ENCODE results near the gene PCDH9. TPM values are rescaled to one million over a fixed set of nuclear protein-coding genes. Genes with fewer than 3 reads are reported as not detected.

PCDH9 gene
- total RNA-seq, 6 experiments from 2014 or later, result 1.6 to 3.9 (median 3.1) TPM

DNA sequence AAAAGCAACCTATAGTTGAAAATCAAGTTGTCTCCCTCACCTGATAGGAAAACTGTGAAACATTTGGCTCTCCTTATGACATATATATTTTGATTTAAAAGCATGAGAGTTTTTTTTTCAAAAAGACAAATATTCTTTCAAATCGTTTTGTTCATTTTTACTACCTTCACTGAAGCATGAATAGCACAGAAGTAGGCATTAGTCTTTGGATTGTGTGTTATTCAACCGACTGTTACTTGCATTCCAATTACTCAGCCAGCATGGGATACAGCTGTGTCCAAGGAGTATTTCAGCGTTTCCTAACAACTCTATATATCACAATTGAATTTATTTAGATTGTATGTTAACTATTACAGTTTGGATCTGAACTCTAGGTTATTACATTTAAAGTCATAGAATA is 135.2 kb downstream of the PCDH9 start:
- H3K27me3 ChIP-seq, result no peaks in the 10 kb centered on the region
- no peaks in the 10 kb centered on the region for H3K4me1 ChIP-seq
- H3K9me3 ChIP-seq, result no peaks in the 10 kb centered on the region
- ATAC-seq (no peak), DNase-seq (no peak)
- H3K4me3 ChIP-seq, result no peak overlapping the region
- H3K36me3 ChIP-seq, result no peaks in the 10 kb centered on the region
- TF ChIP-seq POLR2A (IDR thresholded peaks at IDR 0.05), result no peak
- TF ChIP-seq, protein P1, sequence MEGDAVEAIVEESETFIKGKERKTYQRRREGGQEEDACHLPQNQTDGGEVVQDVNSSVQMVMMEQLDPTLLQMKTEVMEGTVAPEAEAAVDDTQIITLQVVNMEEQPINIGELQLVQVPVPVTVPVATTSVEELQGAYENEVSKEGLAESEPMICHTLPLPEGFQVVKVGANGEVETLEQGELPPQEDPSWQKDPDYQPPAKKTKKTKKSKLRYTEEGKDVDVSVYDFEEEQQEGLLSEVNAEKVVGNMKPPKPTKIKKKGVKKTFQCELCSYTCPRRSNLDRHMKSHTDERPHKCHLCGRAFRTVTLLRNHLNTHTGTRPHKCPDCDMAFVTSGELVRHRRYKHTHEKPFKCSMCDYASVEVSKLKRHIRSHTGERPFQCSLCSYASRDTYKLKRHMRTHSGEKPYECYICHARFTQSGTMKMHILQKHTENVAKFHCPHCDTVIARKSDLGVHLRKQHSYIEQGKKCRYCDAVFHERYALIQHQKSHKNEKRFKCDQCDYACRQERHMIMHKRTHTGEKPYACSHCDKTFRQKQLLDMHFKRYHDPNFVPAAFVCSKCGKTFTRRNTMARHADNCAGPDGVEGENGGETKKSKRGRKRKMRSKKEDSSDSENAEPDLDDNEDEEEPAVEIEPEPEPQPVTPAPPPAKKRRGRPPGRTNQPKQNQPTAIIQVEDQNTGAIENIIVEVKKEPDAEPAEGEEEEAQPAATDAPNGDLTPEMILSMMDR (IDR thresholded peaks at IDR 0.05), result no peak
- intact Hi-C loops (cut with DNase I), result no loop called here
- H3K27ac ChIP-seq, result no peak overlapping the region
- 73% methylated on average over 3 of the region's 3 CpGs for WGBS (ENCODE audit: insufficient coverage, low coverage, low lambda C conversion rate, missing lambda C conversion rate)

DNA sequence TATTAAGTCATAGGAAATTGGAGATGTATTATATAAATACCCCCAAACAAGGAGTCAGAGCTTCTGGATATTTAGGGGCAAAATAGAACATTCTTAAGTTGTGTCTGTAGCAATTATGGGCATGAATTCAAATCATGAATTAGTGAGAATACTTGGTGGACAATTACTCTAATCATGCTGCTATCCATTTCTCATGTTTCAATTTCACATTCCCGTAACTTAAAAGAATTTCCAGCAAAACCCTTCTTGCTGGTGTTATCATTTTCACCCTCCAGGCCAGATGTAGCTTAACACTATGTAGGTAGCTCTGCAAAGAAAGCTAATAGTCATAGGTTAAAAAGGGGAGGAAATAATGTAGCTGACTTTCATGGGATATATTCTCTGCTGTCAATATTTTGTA is 136.1 kb downstream of the PCDH9 start:
- TF ChIP-seq POLR2A (IDR thresholded peaks at IDR 0.05), result no peak
- TF ChIP-seq, protein P1 (IDR thresholded peaks at IDR 0.05), result no peak
- Histone ChIP-seq H3K4me3 (no peak overlapping the region), H3K36me3 (no peaks in the 10 kb centered on the region), H3K9me3 (no peaks in the 10 kb centered on the region), H3K4me1 (no peaks in the 10 kb centered on the region), H3K27me3 (no peaks in the 10 kb centered on the region), H3K27ac (no peak overlapping the region)
- intact Hi-C loops (cut with DNase I), result no loop called here
- WGBS (ENCODE audit: insufficient coverage, low coverage, low lambda C conversion rate, missing lambda C conversion rate), result 80% methylated on average over 1 of the region's 1 CpG
- DNase-seq (no peak), ATAC-seq (no peak)

DNA sequence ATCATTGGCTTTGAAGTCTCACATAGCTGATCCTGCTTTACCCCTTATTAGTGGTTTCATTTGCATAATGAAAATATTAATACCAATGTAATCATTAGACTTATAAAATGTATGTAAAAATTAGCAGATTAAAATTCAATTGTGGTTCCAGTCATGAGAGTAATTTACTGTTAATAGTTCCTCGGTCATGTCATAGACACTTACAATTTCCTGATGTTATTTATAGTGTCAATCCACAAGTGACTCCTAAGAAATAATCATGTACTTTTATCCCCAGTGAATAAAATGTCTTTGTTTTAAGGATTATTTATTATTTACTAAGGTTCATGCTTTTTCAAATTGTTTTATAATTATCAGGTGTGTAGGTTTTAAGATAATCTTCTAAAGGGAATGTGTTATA is 138.5 kb downstream of the PCDH9 start:
- no peak overlapping the region for H3K27ac ChIP-seq
- no peak overlapping the region for H3K4me3 ChIP-seq
- no peak for TF ChIP-seq POLR2A (IDR thresholded peaks at IDR 0.05)
- TF ChIP-seq, protein P1 (IDR thresholded peaks at IDR 0.05), result no peak
- H3K4me1 ChIP-seq, result no peaks in the 10 kb centered on the region
- H3K9me3 ChIP-seq, result no peaks in the 10 kb centered on the region
- no peaks in the 10 kb centered on the region for H3K36me3 ChIP-seq
- ATAC-seq (no peak), DNase-seq (no peak)
- WGBS (ENCODE audit: insufficient coverage, low coverage, low lambda C conversion rate, missing lambda C conversion rate), result 67% methylated on average over 1 of the region's 1 CpG
- H3K27me3 ChIP-seq, result no peaks in the 10 kb centered on the region
- intact Hi-C loops (cut with DNase I), result no loop called here

- Histone ChIP-seq H3K4me1 (no peaks in the 10 kb centered on the region), H3K4me3 (no peak overlapping the region), H3K9me3 (no peaks in the 10 kb centered on the region), H3K27me3 (no peaks in the 10 kb centered on the region), H3K36me3 (no peaks in the 10 kb centered on the region), H3K27ac (no peak overlapping the region)
- TF ChIP-seq, protein P1 (IDR thresholded peaks at IDR 0.05), result no peak
- no peak for TF ChIP-seq POLR2A (IDR thresholded peaks at IDR 0.05)
- WGBS (ENCODE audit: insufficient coverage, low coverage, low lambda C conversion rate, missing lambda C conversion rate), result 70% methylated on average over 2 of the region's 2 CpGs
- DNase-seq (no peak), ATAC-seq (no peak)
- intact Hi-C loops (cut with DNase I), result no loop called here
Measured at GRCh38 chr13:67090856-67091255, 139.3 kb downstream of the PCDH9 start.

DNA sequence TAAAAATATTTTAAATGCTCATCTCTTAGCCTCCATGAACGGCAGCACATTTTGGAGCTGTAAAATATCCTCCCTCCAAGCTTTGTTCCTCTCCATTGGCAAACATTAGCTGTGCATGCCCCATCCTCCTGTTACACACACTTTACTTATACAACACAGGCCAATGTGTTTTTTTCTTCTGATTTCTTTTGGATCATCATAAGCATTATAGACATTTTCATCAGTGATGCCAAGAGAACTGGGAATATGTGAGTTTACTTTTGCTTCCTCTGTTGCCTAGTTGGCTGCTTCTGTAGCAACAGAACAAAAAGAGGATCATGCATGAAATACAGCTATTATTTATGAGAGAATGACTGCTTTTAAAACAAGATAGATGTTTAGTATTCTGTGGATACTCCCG is 142.6 kb downstream of the PCDH9 start:
- no peaks in the 10 kb centered on the region for H3K27me3 ChIP-seq
- no peak for DNase-seq
- H3K9me3 ChIP-seq, result no peaks in the 10 kb centered on the region
- ATAC-seq, result no peak
- H3K4me1 ChIP-seq, result no peaks in the 10 kb centered on the region
- intact Hi-C loops (cut with DNase I), result no loop called here
- TF ChIP-seq, protein P1 (IDR thresholded peaks at IDR 0.05), result no peak
- TF ChIP-seq POLR2A (IDR thresholded peaks at IDR 0.05), result no peak
- WGBS (ENCODE audit: insufficient coverage, low coverage, low lambda C conversion rate, missing lambda C conversion rate), result 82% methylated on average over 2 of the region's 2 CpGs
- no peak overlapping the region for H3K4me3 ChIP-seq
- no peaks in the 10 kb centered on the region for H3K36me3 ChIP-seq
- no peak overlapping the region for H3K27ac ChIP-seq

All from right lobe of liver (tissue), 6 donors.